Body of pancreas (tissue), 4 donors: ENCODE data around the gene HSD17B1.

Experiments
- CTCF ChIP-seq, 7 experiments: fragments of 450-650 bp in 4 of 7; fragments of 200-600 bp in 3 of 7; sonication (generic) in 3 of 7; IDR thresholded peaks; one replicate each; pipeline ENCODE4 v1.5.1; 2016 to 2019; ENCODE audit warnings: antibody characterized with exemption in 7 of 7
- POLR2A ChIP-seq, 3 donors: fragments of 450-650 bp; IDR thresholded peaks; one replicate each; pipeline ENCODE4 v1.6.1; 2016; ENCODE audit warnings: antibody characterized with exemption in 3 of 3, mild to moderate bottlenecking in 2 of 3

- TF ChIP-seq POLR2A (IDR thresholded peaks at IDR 0.05) = no peak
- no peak for TF ChIP-seq CTCF (IDR thresholded peaks at IDR 0.05)
Observed at GRCh38 chr17:42522798-42523278, 29.9 kb upstream of the HSD17B1 start.
